GM12878 (cell line): ENCODE data around the gene LRRC4. TPM values are rescaled to one million over a fixed set of nuclear protein-coding genes. Genes with fewer than 3 reads are reported as not detected.

Experiments used
- ATAC-seq: fragments of 200-7000 bp; cut with Tn5 transposase; 3 replicates; pipeline ENCODE4 v1.9.1; 2020; ENCODE audit warnings: mild to moderate bottlenecking, moderate library complexity
- BruUV-seq: library from RNA; stranded (reverse); fragments of 400-500 nt; replicated peaks from 2 replicates; lab custom pipeline; 2021; lab: Mats Ljungman, UMichigan
- CTCF ChIA-PET: fragments of 300-600 bp; sonication (Branson Sonifier 250); formaldehyde crosslinking; extraction: SDS; loops from one replicate; lab custom pipeline; 2021; ENCODE audit warnings: inconsistent platforms; lab: Yijun Ruan, JAX
- POLR2A ChIA-PET: fragments of 350-600 bp; formaldehyde crosslinking; extraction: SDS; loops from one replicate; lab custom pipeline; 2021; ENCODE audit warnings: inconsistent platforms; lab: Charles Lee
- RAD21 ChIA-PET: fragments of 300-600 bp; sonication (Branson Sonifier 250); formaldehyde crosslinking; loops from one replicate; lab custom pipeline; 2023; ENCODE audit warnings: antibody characterized with exemption; ENCODE audit not compliant: unreplicated experiment; lab: Charles Lee
- SMC1A ChIA-PET: fragments of 300-600 bp; sonication (Branson Sonifier 250); formaldehyde crosslinking; loops from one replicate; lab custom pipeline; 2023; ENCODE audit not compliant: unreplicated experiment, uncharacterized antibody; lab: Charles Lee
- DNase-seq: peaks from one replicate; pipeline ENCODE4 v3.0.0-alpha.2; 2011; ENCODE audit warnings: low read depth, low spot score
- FAIRE-seq: peaks from 3 replicates; lab custom pipeline; 2011; peaks lifted over from hg19 to GRCh38; lab: Jason Lieb, UNC
- H2AFZ ChIP-seq: 2 replicates; pipeline ENCODE4 v1.6.0; 2011; ENCODE audit warnings: low read depth, low read length, control low read depth; ENCODE audit not compliant: control insufficient read depth
- H3K27ac ChIP-seq: 2 replicates; pipeline ENCODE4 v1.5.1; 2011; ENCODE audit warnings: control low read depth; ENCODE audit not compliant: control insufficient read depth, insufficient read depth
- H3K27me3 ChIP-seq, 2 experiments: replicated peaks in 1 of 2; 2 replicates each; pipeline versions ENCODE4 v1.6.0 to v1.6.1; 2011; ENCODE audit warnings: low read length in 1 of 2; ENCODE audit not compliant: control insufficient read depth in 2 of 2, insufficient read depth in 2 of 2
- H3K36me3 ChIP-seq, 2 experiments: 2 replicates each; pipeline ENCODE4 v1.5.1; 2011; ENCODE audit warnings: low read length in 1 of 2; ENCODE audit not compliant: control insufficient read depth in 2 of 2, insufficient read depth in 2 of 2
- H3K4me1 ChIP-seq: 2 replicates; pipeline ENCODE4 v1.6.1; 2011; ENCODE audit warnings: mild to moderate bottlenecking, low read length, moderate library complexity, mixed read lengths; ENCODE audit not compliant: control insufficient read depth, insufficient read depth
- H3K4me2 ChIP-seq: 2 replicates; pipeline ENCODE4 v1.6.0; 2011; ENCODE audit warnings: control low read depth; ENCODE audit not compliant: control insufficient read depth, insufficient read depth
- H3K4me3 ChIP-seq: fragments of 200-600 bp; sonication (generic); 2 replicates; pipeline ENCODE4 v1.5.1; 2016
- H3K79me2 ChIP-seq: 2 replicates; pipeline ENCODE4 v1.6.0; 2011; ENCODE audit warnings: low read length; ENCODE audit not compliant: control insufficient read depth, insufficient read depth
- H3K9ac ChIP-seq: 2 replicates; pipeline ENCODE4 v1.8.0; 2011; ENCODE audit warnings: low read length, control low read depth, mixed read lengths; ENCODE audit not compliant: control insufficient read depth, insufficient read depth
- H3K9me3 ChIP-seq: replicated peaks from 3 replicates; pipeline ENCODE4 v1.5.1; 2011; ENCODE audit warnings: mild to moderate bottlenecking, low read length; ENCODE audit not compliant: control insufficient read depth, insufficient read depth
- H4K20me1 ChIP-seq: 2 replicates; pipeline ENCODE4 v1.6.0; 2011; ENCODE audit not compliant: control insufficient read depth, insufficient read depth
- CHD1 ChIP-seq: IDR thresholded peaks from 2 replicates; pipeline ENCODE4 v1.6.1; 2012; ENCODE audit warnings: low read depth, low read length, improper control_type of control experiment
- JUND ChIP-seq: IDR thresholded peaks from 2 replicates; pipeline ENCODE4 v1.6.1; 2012; ENCODE audit warnings: low read depth, mild to moderate bottlenecking, low read length, improper control_type of control experiment, moderate library complexity
- RELA ChIP-seq: fragments of 450-650 bp; IDR thresholded peaks from 2 replicates; pipeline ENCODE4 v1.8.0; 2014; ENCODE audit warnings: borderline replicate concordance; ENCODE audit not compliant: partially characterized antibody
- YY1 ChIP-seq: IDR thresholded peaks from 2 replicates; pipeline ENCODE4 v1.6.1; 2011; ENCODE audit warnings: low read depth, mild to moderate bottlenecking, low read length
- WGBS: methylation state at CpG from one replicate; pipeline ENCODE4 v1.1.6; 2016; ENCODE audit warnings: low lambda C conversion rate; ENCODE audit not compliant: insufficient replicate concordance, insufficient coverage; ENCODE audit errors: missing lambda C conversion rate; 5-methylcytosine and 5-hydroxymethylcytosine counted together
- in situ Hi-C: fragments of 300-500 bp; cut with MboI; formaldehyde crosslinking; loops from 9 replicates; pipeline ENCODE4 v1.14.3; 2018; ENCODE audit warnings: mixed read lengths
- intact Hi-C: fragments of 100-400 bp; cut with micrococcal nuclease; formaldehyde crosslinking; loops from one replicate; pipeline ENCODE4 v1.14.2; 2022; ENCODE audit not compliant: unreplicated experiment
- polyA plus RNA-seq, 11 experiments: library from polyadenylated mRNA; depleted of rRNA in 4 of 11; unstranded in 6 of 11; stranded (reverse) in 5 of 11; fragments of >200 nt; fragmentation: Nextera tagmentation in 4 of 11; fragmentation: Illumina TruSeq in 1 of 11; extraction: Ambion mirVana in 4 of 11; extraction: Trizol in 1 of 11; gene quantifications; 1 replicate in 1 of 11; 2 replicates in 10 of 11; pipeline versions ENCODE4 v1.2.1 to v1.2.3, GENCODE V29; 2011 to 2016; ENCODE audit warnings: inconsistent platforms in 2 of 11, missing spikeins in 2 of 11, low read depth in 1 of 11
- total RNA-seq, 4 experiments: library from RNA; depleted of rRNA in 3 of 4; stranded (reverse); fragments of >200 nt in 3 of 4; fragmentation: Illumina TruSeq in 1 of 4; extraction: Trizol in 1 of 4; gene quantifications; 2 replicates each; pipeline versions ENCODE4 v1.2.1 to v1.2.3, GENCODE V29; 2013 to 2021
- TF ChIP-seq, protein P1 (sequence below): fragments of 450-650 bp; IDR thresholded peaks from 2 replicates; pipeline ENCODE4 v1.6.1; 2016; ENCODE audit warnings: mild to moderate bottlenecking
- TF ChIP-seq, protein P2 (sequence below): fragments of 150-350 bp; IDR thresholded peaks from 2 replicates; pipeline ENCODE4 v1.6.1; 2016; ENCODE audit warnings: low read depth, low read length

Gene LRRC4
- total and polyA plus RNA-seq, 10 of the 15 experiments (the other 5 are each of a cell fraction or from before 2014, with no cell fraction given) = 0.06 to 0.85 (median 0.12) TPM; not detected in 4

DNA sequence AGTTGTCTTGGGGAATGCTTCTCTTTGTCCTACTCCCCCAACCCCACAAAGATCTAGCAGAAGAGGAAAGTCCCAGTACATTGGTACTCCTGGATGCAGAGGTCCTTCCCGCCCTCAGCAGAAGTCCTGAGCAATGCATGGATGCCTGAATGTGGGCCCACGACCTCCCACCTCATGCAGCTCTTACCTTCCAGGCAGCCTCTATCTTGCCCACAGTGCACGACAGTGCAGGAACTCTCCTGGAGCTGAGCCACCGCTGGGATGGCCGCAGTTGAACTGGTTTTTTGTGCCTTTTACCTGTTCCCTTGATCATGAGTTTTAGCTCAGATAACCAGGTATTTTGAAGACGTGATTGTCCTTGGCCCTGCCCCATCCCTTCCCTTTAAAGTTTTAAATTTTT, 37.9 kb downstream of the LRRC4 start:
- FAIRE-seq = no peak
- RAD21 ChIA-PET = no interaction called here
- in situ Hi-C loops = no loop called here
- POLR2A ChIA-PET = no interaction called here
- Histone ChIP-seq H3K4me2 (no peak overlapping the region), H3K9me3 (no peaks in the 10 kb centered on the region), H2AFZ (no peak overlapping the region), H3K9ac (no peak overlapping the region), H3K79me2 (no peaks in the 10 kb centered on the region), H3K27me3 (no peaks in the 10 kb centered on the region), H3K4me3 (no peak overlapping the region), H3K27ac (no peak overlapping the region), H3K36me3 (peaks cover 13 to 29% of the 10 kb centered on the region in 2 experiments), H4K20me1 (no peaks in the 10 kb centered on the region), H3K4me1 (no peaks in the 10 kb centered on the region)
- DNase-seq = no peak
- 87% methylated on average over 6 of the region's 6 CpGs for WGBS
- BruUV-seq = no TSS peak
- TF ChIP-seq JUND (no peak), RELA (no peak)
- no peak for ATAC-seq
- SMC1A ChIA-PET = no interaction called here
- CTCF ChIA-PET = no interaction called here
- intact Hi-C loops = no loop called here

DNA sequence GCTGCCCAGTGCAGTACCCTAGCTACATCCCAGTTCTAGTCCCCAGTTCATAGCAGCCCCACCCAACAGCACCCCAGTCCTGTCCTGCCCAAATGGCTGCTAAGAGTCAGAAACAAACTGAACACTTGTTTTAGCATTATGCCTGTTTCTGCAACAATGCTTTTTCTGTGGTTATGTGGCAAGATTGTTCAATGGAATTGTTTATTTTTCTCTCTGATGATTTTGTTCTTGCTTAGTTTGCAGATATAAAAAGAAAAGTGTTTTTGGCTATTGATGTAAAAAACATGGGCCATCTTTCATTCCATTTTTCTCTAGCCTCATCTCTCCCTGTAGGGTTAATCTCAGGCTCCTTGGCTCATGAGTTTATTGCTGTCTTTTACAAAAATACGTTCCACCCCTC, 42.5 kb downstream of the LRRC4 start:
- DNase-seq (no peak), FAIRE-seq (no peak), ATAC-seq (no peak)
- H2AFZ ChIP-seq = no peak overlapping the region
- intact Hi-C loops = no loop called here
- no peak overlapping the region for H3K27ac ChIP-seq
- H4K20me1 ChIP-seq = no peaks in the 10 kb centered on the region
- peaks cover 12 to 16% of the 10 kb centered on the region in 2 experiments for H3K36me3 ChIP-seq
- no peak overlapping the region for H3K4me2 ChIP-seq
- WGBS = 100% methylated on average over 1 of the region's 1 CpG
- no peaks in the 10 kb centered on the region for H3K9me3 ChIP-seq
- SMC1A ChIA-PET = interaction anchor here (1.2 to 1.8 kb wide), 4 partner anchors 8 to 196 kb away, joined by 3 to 4 read pairs (median 4); no protein-coding TSS in a partner anchor
- H3K4me1 ChIP-seq = no peaks in the 10 kb centered on the region
- H3K9ac ChIP-seq = no peak overlapping the region
- H3K27me3 ChIP-seq = no peaks in the 10 kb centered on the region
- in situ Hi-C loops = no loop called here
- BruUV-seq = no TSS peak
- RAD21 ChIA-PET = no interaction called here
- CTCF ChIA-PET = interaction anchor here (1.8 kb wide), 1 partner anchor 16 kb away, joined by 4 read pairs; no protein-coding TSS in a partner anchor
- H3K79me2 ChIP-seq = no peaks in the 10 kb centered on the region
- TF ChIP-seq CHD1 (no peak), YY1 (no peak)
- TF ChIP-seq, protein P1, sequence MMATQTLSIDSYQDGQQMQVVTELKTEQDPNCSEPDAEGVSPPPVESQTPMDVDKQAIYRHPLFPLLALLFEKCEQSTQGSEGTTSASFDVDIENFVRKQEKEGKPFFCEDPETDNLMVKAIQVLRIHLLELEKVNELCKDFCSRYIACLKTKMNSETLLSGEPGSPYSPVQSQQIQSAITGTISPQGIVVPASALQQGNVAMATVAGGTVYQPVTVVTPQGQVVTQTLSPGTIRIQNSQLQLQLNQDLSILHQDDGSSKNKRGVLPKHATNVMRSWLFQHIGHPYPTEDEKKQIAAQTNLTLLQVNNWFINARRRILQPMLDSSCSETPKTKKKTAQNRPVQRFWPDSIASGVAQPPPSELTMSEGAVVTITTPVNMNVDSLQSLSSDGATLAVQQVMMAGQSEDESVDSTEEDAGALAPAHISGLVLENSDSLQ = no peak
- TF ChIP-seq, protein P2, sequence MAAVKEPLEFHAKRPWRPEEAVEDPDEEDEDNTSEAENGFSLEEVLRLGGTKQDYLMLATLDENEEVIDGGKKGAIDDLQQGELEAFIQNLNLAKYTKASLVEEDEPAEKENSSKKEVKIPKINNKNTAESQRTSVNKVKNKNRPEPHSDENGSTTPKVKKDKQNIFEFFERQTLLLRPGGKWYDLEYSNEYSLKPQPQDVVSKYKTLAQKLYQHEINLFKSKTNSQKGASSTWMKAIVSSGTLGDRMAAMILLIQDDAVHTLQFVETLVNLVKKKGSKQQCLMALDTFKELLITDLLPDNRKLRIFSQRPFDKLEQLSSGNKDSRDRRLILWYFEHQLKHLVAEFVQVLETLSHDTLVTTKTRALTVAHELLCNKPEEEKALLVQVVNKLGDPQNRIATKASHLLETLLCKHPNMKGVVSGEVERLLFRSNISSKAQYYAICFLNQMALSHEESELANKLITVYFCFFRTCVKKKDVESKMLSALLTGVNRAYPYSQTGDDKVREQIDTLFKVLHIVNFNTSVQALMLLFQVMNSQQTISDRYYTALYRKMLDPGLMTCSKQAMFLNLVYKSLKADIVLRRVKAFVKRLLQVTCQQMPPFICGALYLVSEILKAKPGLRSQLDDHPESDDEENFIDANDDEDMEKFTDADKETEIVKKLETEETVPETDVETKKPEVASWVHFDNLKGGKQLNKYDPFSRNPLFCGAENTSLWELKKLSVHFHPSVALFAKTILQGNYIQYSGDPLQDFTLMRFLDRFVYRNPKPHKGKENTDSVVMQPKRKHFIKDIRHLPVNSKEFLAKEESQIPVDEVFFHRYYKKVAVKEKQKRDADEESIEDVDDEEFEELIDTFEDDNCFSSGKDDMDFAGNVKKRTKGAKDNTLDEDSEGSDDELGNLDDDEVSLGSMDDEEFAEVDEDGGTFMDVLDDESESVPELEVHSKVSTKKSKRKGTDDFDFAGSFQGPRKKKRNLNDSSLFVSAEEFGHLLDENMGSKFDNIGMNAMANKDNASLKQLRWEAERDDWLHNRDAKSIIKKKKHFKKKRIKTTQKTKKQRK = no peak
- no peak overlapping the region for H3K4me3 ChIP-seq
- POLR2A ChIA-PET = interaction anchor here (1.2 kb wide), 1 partner anchor 10 kb away, joined by 3 read pairs; no protein-coding TSS in a partner anchor
